Endometrial microvascular endothelial cells (primary cell): ENCODE data around the gene RWDD3. TPM values are rescaled to one million over a fixed set of nuclear protein-coding genes. Genes with fewer than 3 reads are reported as not detected.

Experiments
- in situ Hi-C: cut with HindIII; loops from 2 replicates; pipeline ENCODE4 v1.10.0; 2017; ENCODE audit warnings: low sequenced_read_pairs, low pct_unique_long_range_greater_than_20kb; ENCODE audit errors: inconsistent ontology term
- total RNA-seq: library from RNA; depleted of rRNA; stranded (reverse); fragments of >200 nt; gene quantifications from one replicate; pipeline ENCODE4 v1.2.3, GENCODE V29; 2015; ENCODE audit errors: inconsistent ontology term

Gene RWDD3
- total RNA-seq, 1 donor from 2014 or later, result 14.9 TPM

DNA sequence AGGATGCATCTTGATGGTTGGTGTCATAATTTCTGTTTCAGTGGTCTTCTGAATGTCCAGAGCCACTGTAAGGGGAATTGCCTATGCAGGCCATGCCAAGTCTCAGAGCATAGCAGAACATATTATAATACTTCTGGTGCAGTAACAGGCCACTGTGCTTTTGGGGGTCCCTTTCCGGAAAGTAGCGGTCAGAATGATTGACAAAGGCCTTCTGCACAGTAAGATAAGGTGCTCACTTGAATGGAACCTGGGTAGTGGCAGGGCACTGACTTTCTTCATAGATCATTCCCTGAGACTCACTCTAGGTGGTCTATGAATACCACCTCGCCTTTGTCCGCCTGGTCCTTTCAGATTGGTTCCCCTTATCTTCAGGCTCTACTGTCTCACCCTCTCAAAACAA is 28.9 kb downstream of the RWDD3 start:
- in situ Hi-C loops, result no loop called here

DNA sequence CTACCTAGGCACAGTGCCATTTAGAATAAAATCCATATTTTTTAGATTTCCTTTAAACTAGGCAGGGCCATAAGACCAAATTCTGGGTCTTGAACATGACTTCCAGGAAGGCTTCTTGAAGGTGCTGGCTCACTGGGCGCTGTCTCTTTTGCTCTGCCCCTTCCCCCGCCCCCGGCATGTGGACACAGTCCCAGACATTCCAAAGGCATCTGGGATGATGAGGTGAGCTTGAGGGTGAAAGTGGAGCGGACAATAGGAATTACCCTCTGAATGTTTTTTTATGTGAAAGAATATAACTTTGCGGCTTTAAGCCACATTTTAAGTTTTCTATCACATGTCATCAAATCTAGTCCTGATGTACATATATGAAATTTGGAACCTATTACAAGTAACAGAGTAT is 29.4 kb downstream of the RWDD3 start:
- in situ Hi-C loops, result no loop called here

DNA sequence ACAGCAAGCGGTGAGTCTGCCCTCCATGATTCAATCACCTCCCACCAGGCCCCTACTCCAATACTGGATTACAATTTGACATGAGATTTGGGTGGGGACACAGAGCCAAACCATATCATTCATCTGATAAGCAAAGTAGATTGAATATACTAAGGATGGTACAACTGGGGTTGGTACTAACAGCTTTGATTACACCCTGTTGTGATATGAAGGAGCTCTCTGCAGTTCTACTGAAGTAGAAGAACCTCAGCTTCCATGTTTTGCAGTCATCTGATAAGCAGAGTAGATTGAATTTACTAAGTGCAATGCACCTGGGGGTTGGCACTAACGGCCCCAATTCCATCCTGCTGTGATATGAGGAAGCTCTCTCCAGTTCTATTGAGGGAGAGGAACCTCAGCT is 31.1 kb downstream of the RWDD3 start:
- in situ Hi-C loops, result no loop called here

DNA sequence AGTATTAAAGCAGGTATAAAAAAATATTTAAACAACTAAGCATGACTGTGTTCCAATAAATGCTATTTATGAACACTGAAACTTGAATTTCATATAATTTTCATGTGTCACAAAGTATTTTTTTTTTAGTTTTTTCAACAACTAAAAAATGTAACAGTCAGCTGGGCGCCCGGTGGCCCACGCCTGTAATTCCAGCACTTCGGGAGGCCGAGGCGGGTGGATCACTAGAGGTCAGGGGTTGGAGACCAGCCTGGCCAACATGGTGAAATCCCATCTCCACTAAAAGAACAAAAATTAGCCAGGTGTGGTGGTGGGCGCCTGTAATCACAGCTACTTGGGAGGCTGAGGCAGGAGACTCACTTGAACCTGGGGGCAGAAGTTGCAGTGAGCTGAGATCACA is 42.4 kb downstream of the RWDD3 start:
- in situ Hi-C loops, result no loop called here

DNA sequence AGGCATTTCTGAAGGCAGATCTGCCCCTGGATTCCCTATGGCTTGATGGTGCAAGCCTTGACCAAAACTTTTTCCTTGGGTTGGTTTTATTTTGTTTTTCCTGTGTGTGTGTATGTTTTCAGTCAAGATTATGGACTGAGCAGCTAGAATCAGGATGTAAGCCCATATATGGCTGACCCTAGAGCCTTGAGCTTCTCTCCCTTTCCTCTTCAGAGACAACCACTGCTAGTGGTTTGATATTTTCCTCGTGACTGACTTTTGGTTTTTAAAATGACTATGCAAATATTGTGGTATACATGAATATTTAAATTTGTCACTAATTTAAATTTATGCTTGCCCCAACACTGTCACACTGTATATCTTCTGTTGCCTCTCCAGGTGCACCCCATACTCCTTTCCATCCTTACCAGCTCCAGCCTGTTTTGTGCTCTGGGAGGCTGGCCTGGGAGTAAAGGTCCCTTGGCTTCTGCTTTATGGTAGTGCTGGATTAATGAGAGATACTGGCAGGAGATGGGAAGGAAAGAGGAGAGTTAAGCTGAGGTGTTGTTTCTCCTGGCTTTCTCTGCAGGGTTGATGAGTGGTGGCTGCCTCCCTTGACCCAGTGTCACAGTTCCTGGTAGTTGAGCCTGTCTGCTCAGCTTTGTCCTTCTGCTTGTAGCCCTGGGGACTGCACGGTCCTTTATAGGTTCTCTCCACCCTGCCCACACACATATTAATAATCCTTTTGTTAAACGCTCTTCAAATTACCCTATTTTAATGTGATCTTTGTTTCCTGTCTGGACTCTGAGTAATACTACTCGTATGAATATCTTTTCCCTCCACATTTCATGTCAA is 44.4 kb downstream of the RWDD3 start:
- in situ Hi-C loops, result no loop called here

DNA sequence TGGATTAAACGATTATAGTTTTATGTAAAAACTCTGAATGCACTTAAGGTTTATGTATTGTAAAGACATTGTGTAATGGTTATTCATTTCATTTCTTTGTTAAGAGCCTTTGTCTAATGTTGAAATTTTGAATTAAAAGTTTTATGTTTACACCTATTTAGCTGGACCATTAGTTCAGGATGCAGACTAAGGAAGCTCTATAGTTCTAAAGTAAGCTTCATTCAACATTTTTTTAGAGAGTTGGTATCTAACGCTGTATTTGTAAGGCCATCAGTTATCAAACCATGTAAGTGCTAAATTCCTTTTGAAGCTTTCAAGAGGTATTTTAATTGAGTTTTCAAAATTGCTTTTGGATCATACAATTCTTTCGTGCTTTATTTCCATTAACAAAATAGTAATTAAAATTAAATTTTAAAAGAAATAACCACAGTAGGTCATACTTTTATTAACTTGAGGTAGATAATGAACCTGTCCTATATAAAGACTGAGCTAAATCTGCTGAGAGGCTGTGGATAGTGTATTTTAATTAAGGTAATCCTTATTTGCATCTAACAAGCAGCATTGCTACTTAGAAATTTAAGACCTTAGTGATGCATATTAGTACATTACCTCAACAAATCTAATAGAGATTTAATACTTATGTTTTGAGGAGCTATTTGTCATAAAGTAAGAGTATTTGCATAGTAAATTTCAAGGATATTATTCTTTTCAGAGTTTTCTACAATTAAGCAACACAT is 47.9 kb downstream of the RWDD3 start:
- in situ Hi-C loops, result no loop called here

DNA sequence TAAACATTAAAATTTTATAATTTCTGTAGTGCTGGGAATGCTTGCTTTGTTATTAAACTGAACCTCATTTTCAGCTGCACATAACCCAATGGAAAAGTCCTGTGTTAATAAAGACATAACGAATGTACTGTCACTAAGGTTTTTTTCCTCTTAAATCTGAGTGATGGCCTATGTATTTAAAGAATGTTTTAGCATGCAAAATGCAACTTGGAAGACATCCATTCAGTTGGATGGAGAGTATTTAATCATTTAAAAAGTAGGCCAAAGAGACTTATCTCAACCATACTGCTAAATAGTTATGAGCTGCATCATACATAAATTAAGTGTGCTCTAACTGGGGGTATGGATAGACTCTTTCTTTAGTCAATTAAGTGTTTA is 48.5 kb downstream of the RWDD3 start:
- in situ Hi-C loops, result no loop called here

DNA sequence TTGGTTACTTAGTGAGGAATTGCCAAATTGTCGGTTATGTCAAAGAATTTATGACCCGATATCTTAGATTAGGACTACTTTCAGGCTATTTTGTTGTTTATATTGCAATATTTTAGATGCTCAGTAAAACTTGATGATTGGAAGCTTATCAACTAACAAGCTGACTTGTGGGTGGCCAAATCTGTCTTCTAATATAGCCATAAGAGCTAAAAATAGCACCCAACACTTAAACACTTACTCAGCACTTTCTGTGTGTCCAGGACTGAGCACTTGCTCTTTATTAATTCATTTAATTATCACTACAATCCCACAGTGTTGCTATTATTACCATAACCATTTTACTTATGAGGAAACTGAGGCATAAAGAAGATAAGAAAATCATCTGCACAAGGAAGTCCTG is 50.4 kb downstream of the RWDD3 start:
- in situ Hi-C loops, result no loop called here

DNA sequence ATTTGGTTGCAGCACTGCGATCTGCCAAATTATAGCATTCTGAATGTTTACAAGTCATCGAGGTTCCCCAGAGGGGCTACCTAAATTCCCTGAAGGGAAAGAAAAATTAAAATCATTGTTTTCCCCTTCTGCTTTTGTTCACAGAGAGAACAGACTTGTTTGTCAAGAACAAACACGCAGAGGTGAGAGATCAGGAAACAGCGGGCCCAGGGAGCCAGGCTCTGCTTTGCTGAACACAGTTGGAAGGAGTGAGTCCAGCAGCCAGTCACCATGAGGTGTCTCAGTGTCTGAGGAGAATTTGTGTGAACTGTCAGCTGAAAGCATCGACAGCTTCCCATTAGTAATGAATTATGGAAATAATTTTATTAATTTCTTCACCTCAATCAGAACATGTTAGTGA is 52.5 kb downstream of the RWDD3 start:
- in situ Hi-C loops, result no loop called here

GRCh38 chr1:95287081-95287480 is 53.1 kb downstream of the RWDD3 start:
- in situ Hi-C loops, result no loop called here

GRCh38 chr1:95287825-95288224 is 53.8 kb downstream of the RWDD3 start:
- in situ Hi-C loops, result no loop called here

Other genes with a start within 250 kb of the RWDD3 start
- 1.2 TPM for gene ALG14, start 161.3 kb upstream of the RWDD3 start, total RNA-seq
- gene TLCD4, start 116.9 kb upstream of the RWDD3 start, total RNA-seq, result not detected